ENCODE data around the gene ATPAF1. TPM values are rescaled to one million over a fixed set of nuclear protein-coding genes. Genes with fewer than 3 reads are reported as not detected.

The ATPAF1 gene
- total and polyA plus RNA-seq, 10 of the 15 experiments (the other 5 are each of a cell fraction or from before 2014, with no cell fraction given), result 15.2 to 93.5 (median 48.4) TPM

GRCh38 chr1:46675549-46676314, 7.6 kb upstream of the ATPAF1 start:
- H2AFZ ChIP-seq (ENCODE audit: control insufficient read depth, low read depth, low read length), result peak overlapping the region; percentile 79
- peak overlapping the region; percentile 70 for H3K27ac ChIP-seq (ENCODE audit: control insufficient read depth, insufficient read depth)
- ChIA-PET POLR2A (interaction anchor here (1.4 to 1.8 kb wide), 2 partner anchors 8 to 72 kb away, joined by 3 to 6 read pairs; partner anchors contain the start of genes ATPAF1 and MKNK1), CTCF (interaction anchor here (0.7 to 2.3 kb wide), 3 partner anchors 8 to 330 kb away, joined by 3 to 9 read pairs (median 3); partner anchors contain the start of gene ATPAF1), SMC1A (ENCODE audit: uncharacterized antibody, unreplicated experiment) (interaction anchor here (1.1 to 1.5 kb wide), 3 partner anchors 14 to 29 kb away, joined by 3 to 6 read pairs (median 4); no protein-coding TSS in a partner anchor), RAD21 (ENCODE audit: unreplicated experiment) (interaction anchor here (1.9 kb wide), 1 partner anchor 8 kb away, joined by 4 read pairs; no protein-coding TSS in a partner anchor)
- H3K36me3 ChIP-seq (ENCODE audit: control insufficient read depth in 2 of 2, insufficient read depth in 2 of 2, low read length in 1 of 2), result peaks cover 6 to 15% of the 10 kb centered on the region in 2 experiments
- H3K4me3 ChIP-seq, result no peak overlapping the region
- H3K9ac ChIP-seq (ENCODE audit: control insufficient read depth, insufficient read depth, low read length), result no peak overlapping the region
- FAIRE-seq (no peak), DNase-seq (ENCODE audit: low read depth, low spot score) (no peak), ATAC-seq (peak; percentile 81)
- H4K20me1 ChIP-seq (ENCODE audit: control insufficient read depth, insufficient read depth), result no peaks in the 10 kb centered on the region
- H3K4me1 ChIP-seq (ENCODE audit: control insufficient read depth, insufficient read depth, low read length), result peaks cover 8% of the 10 kb centered on the region
- H3K4me2 ChIP-seq (ENCODE audit: control insufficient read depth, insufficient read depth), result peak overlapping the region; percentile 32
- no TSS peak for BruUV-seq (replicated peaks)
- intact Hi-C loops (cut with micrococcal nuclease; ENCODE audit: unreplicated experiment), result no loop called here
- 100% methylated on average over 1 of the region's 1 CpG for WGBS (ENCODE audit: insufficient coverage, insufficient replicate concordance, low lambda C conversion rate, missing lambda C conversion rate)
- TF ChIP-seq NR2C1 (IDR thresholded peaks at IDR 0.05) (no peak), TCF3 (IDR thresholded peaks at IDR 0.05; ENCODE audit: borderline replicate concordance, insufficient read depth, low read depth, low read length) (no peak), CUX1 (IDR thresholded peaks at IDR 0.05; ENCODE audit: insufficient replicate concordance, low read depth, low read length) (no peak), PKNOX1 (IDR thresholded peaks at IDR 0.05) (no peak), STAT1 (conservative IDR thresholded peaks at IDR 0.05) (no peak), PRDM15 (CRISPR knock-in tag; IDR thresholded peaks at IDR 0.05) (no peak), POLR2A (IDR thresholded peaks at IDR 0.05; ENCODE audit: low read depth, low read length) (no peak), HSF1 (IDR thresholded peaks at IDR 0.05; ENCODE audit: low read depth, low read length) (no peak)
- no peaks in the 10 kb centered on the region for H3K79me2 ChIP-seq (ENCODE audit: control insufficient read depth, insufficient read depth, low read length)
- H3K9me3 ChIP-seq (replicated peaks; ENCODE audit: control insufficient read depth, insufficient read depth, low read length), result no peaks in the 10 kb centered on the region
- H3K27me3 ChIP-seq (replicated peaks in 1 of 2; ENCODE audit: control insufficient read depth in 2 of 2, insufficient read depth in 2 of 2, low read length in 1 of 2), result no peaks in the 10 kb centered on the region
- in situ Hi-C loops (cut with MboI), result no loop called here
